ENCODE data around the gene TTC1.
"Not testable (repeated sequence)": the region's sequence is repeated elsewhere in the genome, so short reads cannot be mapped to it uniquely, and the experiment has no call there.

The TTC1 gene

GRCh38 chr5:160044391-160044804 lies 35.5 kb downstream of the TTC1 start:
- DNase-seq, result no peak

- no peak for DNase-seq
These were observed 36.0 kb downstream of the TTC1 start for GRCh38 chr5:160044967-160045366.

GRCh38 chr5:160047423-160047822 lies 38.5 kb downstream of the TTC1 start:
- DNase-seq, result no peak

GRCh38 chr5:160048131-160048530 lies 39.2 kb downstream of the TTC1 start:
- DNase-seq, result no peak

GRCh38 chr5:160049099-160049498 lies 40.2 kb downstream of the TTC1 start:
- DNase-seq, result no peak

GRCh38 chr5:160054047-160054446 lies 45.1 kb downstream of the TTC1 start:
- DNase-seq, result no peak

- DNase-seq, result no peak
These were observed 45.9 kb downstream of the TTC1 start for GRCh38 chr5:160054831-160055230.

GRCh38 chr5:160057256-160057655 lies 48.3 kb downstream of the TTC1 start:
- DNase-seq, result no peak

GRCh38 chr5:160060001-160060400 lies 51.1 kb downstream of the TTC1 start:
- DNase-seq, result no peak

- DNase-seq, result no peak
These were observed 52.8 kb downstream of the TTC1 start for GRCh38 chr5:160061770-160062169.

GRCh38 chr5:160064417-160064810 lies 55.5 kb downstream of the TTC1 start:
- no peak for DNase-seq

- DNase-seq, result no peak
These were observed 56.2 kb downstream of the TTC1 start for GRCh38 chr5:160064995-160065614.

GRCh38 chr5:160069120-160069519 lies 60.2 kb downstream of the TTC1 start:
- DNase-seq, result not testable (repeated sequence)

GRCh38 chr5:160071516-160071915 lies 62.6 kb downstream of the TTC1 start:
- no peak for DNase-seq

GRCh38 chr5:160071916-160072315 lies 63.0 kb downstream of the TTC1 start:
- no peak for DNase-seq

GRCh38 chr5:160075073-160075472 lies 66.1 kb downstream of the TTC1 start:
- no peak for DNase-seq

GRCh38 chr5:160076997-160077396 lies 68.1 kb downstream of the TTC1 start:
- no peak for DNase-seq

- DNase-seq, result no peak
These were observed 70.8 kb downstream of the TTC1 start for GRCh38 chr5:160079753-160080152.

GRCh38 chr5:160081495-160081894 lies 72.6 kb downstream of the TTC1 start:
- no peak for DNase-seq

- no peak for DNase-seq
These were observed 73.9 kb downstream of the TTC1 start for GRCh38 chr5:160082614-160083500.

GRCh38 chr5:160083501-160083900 lies 74.6 kb downstream of the TTC1 start:
- DNase-seq, result no peak

GRCh38 chr5:160084144-160084543 lies 75.2 kb downstream of the TTC1 start:
- no peak for DNase-seq

- DNase-seq, result no peak
These were observed 78.3 kb downstream of the TTC1 start for GRCh38 chr5:160087199-160087598.

- DNase-seq, result no peak
These were observed 79.9 kb downstream of the TTC1 start for GRCh38 chr5:160088805-160089204.
